Mesodermal cell (in vitro differentiated cells): ENCODE results near the gene PVALEF.

Source experiments
- H3K27ac ChIP-seq: 2 replicates; pipeline ENCODE4 v1.7.0; 2013; ENCODE audit warnings: mild to moderate bottlenecking, low read depth, low read length, moderate library complexity; ENCODE audit not compliant: severe bottlenecking
- H3K36me3 ChIP-seq: 2 replicates; pipeline ENCODE4 v1.7.1; 2013; ENCODE audit warnings: mild to moderate bottlenecking, low read length, moderate library complexity; ENCODE audit not compliant: control insufficient read depth, insufficient read depth
- H3K4me1 ChIP-seq: one replicate; pipeline ENCODE4 v1.7.1; 2013; ENCODE audit warnings: mild to moderate bottlenecking, low read length; ENCODE audit not compliant: insufficient read depth, control insufficient read depth, poor library complexity, severe bottlenecking
- H3K4me3 ChIP-seq: 2 replicates; pipeline ENCODE4 v1.7.0; 2013; ENCODE audit warnings: low read length, control low read depth, mild to moderate bottlenecking; ENCODE audit not compliant: insufficient read depth, poor library complexity, severe bottlenecking; ENCODE audit errors: extremely low read depth
- H3K9me3 ChIP-seq: 2 replicates; pipeline ENCODE4 v1.7.1; 2013; ENCODE audit warnings: mild to moderate bottlenecking, low read length, moderate library complexity; ENCODE audit not compliant: control insufficient read depth
- WGBS, 2 experiments: methylation state at CpG; one replicate each; pipeline ENCODE4 v1.1.5; 2013; ENCODE audit warnings: missing lambda C conversion rate in 2 of 2; ENCODE audit not compliant: insufficient coverage in 2 of 2; 5-methylcytosine and 5-hydroxymethylcytosine counted together

The PVALEF gene

DNA sequence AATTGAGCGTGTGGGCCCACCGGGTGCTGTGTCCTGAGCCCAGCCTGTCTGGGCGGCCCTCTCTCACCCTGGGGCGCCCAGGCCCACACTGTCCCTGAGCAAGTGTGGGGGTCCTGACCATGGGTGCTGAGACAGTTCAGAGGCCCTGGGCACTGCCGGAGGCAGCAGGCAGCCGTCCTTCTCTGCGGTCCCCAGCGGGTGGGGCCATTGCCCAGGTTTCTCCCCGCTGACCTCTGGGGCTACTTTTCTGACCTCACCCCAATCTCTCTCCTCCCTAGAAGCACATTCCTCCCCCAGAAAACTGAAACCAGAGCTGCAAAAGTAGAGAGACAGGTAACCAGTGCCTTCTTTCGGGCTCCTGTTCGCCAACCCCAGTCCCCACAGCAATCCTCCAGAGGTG is 36.0 kb upstream of the PVALEF start:
- 85 to 90% methylated on average over 11 of the region's 11 CpGs for WGBS, 2 experiments
- Histone ChIP-seq H3K36me3 (no peaks in the 10 kb centered on the region), H3K27ac (no peak overlapping the region), H3K9me3 (no peaks in the 10 kb centered on the region), H3K4me1 (peaks cover 3% of the 10 kb centered on the region), H3K4me3 (no peak overlapping the region)

DNA sequence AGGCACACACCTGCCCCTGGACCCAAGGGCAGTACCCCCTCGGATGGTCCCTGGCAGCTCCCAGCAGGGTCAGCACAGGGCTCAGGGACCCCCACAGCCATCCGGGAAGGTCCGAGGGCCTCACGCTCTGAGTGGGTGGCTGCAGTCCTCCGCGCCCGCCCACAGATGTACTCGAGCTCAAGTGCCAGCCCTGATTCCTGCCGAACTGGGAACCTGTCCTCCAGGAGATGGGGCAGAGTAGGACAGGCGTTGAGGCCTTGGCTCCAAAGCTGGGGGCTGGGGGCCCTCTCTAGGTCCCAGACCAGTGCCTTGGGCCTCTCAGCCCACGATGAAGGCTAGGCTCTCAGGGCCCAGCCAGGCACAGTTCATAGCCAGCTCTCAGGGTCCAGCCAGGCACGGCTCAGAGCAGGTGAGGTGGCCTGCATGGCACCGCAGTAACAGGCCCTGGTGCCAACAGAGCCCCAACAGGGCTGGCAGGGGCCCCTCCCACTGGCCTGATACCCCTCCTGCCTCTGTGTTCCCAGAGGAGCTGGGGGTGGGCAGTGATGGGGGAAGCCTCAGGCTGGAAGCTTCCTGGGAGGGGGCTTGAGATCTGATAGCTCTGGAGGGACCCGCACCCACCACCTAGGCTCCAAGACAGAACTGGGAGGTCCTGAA is 35.5 kb upstream of the PVALEF start:
- no peaks in the 10 kb centered on the region for H3K36me3 ChIP-seq
- H3K9me3 ChIP-seq: no peaks in the 10 kb centered on the region
- peaks cover 3% of the 10 kb centered on the region for H3K4me1 ChIP-seq
- H3K27ac ChIP-seq: no peak overlapping the region
- WGBS, 2 experiments: 83 to 89% methylated on average over 9 to 14 of the region's 14 CpGs
- no peak overlapping the region for H3K4me3 ChIP-seq

DNA sequence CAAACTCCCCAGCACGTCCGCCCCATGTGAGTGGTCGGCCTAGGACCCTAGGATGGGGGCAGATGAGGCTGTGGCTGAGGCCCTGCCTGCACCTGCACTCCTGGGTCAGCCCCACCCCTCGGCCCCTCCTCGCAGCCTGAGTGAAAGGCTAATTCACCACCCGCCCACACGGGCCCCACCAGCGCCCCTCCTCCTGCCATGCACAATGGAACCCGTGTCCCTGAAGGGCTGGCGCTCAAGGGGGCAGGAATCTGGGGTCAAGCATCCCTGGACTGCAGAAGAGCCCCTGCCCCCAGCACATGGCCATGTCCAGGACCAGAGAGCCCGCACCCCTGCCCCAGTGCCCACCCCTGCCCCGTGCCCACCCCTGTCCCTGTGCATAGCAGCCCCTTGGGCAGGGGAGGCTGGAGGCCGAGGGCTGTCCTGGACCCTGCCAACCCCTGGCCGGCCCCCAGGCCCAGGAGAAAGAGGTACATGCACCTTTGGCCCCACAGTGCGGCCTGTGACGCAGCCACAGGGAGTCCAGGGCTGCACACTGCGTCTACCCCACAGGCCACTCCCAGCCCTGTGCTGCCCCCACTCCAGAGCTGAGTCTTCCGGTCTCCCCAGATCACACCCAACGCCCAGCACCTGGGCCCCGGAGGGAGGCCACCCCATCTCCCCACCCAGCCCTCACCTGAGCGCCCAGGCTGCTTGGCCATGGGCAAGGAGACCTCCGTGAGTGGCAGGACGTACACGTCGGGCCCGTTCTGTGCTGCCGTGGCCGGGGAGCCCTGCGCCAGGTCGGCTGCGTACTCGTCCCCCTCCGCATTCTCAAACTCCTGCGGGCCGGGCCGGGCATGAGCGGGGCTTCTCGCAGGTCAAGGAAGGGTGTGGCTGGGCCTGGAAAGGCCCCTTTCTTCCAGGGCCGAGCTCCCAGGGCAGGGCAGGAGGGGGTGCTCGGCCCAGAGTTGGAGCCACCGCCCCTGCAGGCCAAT is 34.6 kb upstream of the PVALEF start:
- 90 to 93% methylated on average over 25 to 39 of the region's 41 CpGs for WGBS, 2 experiments
- Histone ChIP-seq H3K4me1 (peaks cover 3% of the 10 kb centered on the region), H3K27ac (no peak overlapping the region), H3K9me3 (no peaks in the 10 kb centered on the region), H3K36me3 (no peaks in the 10 kb centered on the region), H3K4me3 (no peak overlapping the region)

DNA sequence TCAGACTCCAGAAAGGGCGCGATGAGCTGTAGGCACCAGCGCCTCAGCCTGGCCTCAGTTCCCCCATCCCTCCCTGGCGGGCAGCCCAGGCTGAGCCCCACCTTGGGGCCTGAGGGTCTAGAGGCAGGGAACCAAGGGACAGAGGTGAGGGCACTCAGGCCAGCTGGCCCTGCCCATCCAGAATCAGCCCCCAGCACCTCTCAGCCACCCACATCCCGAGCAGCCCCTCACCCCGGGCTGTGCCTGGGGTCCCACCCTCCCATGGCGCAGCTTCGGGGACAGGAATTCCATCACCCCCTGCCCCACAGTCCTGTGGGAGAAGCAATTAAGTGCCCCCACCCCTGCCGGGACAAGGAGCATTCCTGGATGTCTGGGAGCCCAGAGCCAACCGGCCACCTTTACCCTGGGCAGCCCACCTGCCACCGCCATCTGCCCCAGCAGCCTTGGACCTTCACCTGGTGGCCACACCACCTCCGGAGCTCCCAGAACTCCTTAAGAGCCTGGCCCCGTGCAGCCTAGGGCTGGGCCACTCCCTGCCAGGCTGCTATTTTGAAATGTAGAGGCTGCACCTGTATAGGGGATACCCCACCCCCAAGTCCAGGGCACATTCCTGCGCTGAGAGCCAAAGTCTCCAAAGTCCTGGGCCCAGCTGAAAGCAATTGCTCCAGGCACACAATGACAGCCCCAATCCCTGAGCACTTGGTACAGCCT is 33.7 kb upstream of the PVALEF start:
- Histone ChIP-seq H3K36me3 (no peaks in the 10 kb centered on the region), H3K27ac (no peak overlapping the region), H3K4me1 (no peaks in the 10 kb centered on the region), H3K9me3 (no peaks in the 10 kb centered on the region), H3K4me3 (no peak overlapping the region)
- WGBS, 2 experiments: 89 to 91% methylated on average over 11 to 14 of the region's 14 CpGs

DNA sequence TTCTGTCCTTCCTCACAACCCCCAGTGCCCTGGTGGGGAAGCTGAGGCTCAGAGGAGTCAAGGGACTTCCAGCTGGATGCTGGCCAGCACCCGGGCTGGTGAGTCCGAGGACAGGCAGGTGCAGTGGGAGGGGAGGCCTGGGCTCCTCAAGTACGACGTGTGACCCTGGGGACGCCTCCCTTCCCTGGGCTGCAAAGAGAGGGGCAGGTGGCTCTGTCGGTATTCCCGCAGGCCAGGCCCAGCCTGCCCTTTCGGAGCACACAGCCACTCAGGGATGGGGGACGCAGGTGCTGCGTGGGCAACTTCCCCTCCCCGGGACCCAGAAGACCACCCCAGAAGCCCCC is 33.1 kb upstream of the PVALEF start:
- no peak overlapping the region for H3K27ac ChIP-seq
- 71 to 83% methylated on average over 9 to 10 of the region's 11 CpGs for WGBS, 2 experiments
- no peaks in the 10 kb centered on the region for H3K4me1 ChIP-seq
- H3K9me3 ChIP-seq: no peaks in the 10 kb centered on the region
- H3K4me3 ChIP-seq: no peak overlapping the region
- H3K36me3 ChIP-seq: no peaks in the 10 kb centered on the region

DNA sequence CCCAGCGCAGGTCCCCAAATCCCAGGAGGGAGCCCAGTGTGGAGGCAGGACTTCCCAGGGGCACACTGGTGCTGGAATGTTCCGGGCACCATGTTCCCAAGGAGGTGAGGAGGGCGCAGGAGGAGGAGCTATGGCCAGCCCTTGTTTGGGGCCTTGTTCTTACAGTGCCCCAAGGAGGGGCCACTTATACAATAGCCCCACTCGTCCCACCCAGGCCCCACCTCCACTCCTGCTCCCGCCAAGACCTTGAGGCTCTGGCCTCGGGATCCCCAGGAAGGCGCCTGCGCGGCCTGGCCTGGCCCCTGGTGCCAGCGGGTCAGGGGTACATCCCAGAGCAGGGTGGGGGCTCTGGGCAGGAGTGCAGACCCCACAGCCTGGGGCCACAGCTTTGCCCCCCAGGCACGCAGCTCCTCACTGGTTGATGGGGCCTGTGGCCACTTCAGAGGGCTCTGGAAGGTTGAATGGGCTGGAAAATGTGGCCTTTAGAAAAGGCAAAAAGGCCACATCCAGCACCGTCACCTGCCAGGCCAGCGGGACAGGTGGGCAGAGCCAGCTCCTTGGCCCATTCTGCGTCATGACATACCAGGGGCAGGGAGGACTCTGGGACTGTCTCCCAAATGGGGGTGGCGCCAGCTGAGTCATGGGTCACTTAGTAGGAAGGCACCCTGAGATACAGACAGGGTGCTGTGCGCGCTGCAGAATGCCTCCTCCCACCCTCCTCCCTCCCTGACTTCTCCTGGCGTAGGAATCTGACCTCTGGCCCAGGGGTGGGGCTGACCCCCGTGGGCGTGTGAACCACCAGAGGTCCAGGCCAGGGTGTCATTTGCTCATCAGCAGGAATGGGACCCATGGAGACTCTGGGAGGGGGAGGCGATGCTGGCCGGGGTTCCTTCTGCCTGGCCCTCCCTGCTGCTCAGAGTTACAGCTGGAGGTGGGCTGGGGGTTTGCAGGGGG is 32.3 kb upstream of the PVALEF start:
- Histone ChIP-seq H3K9me3 (no peaks in the 10 kb centered on the region), H3K27ac (no peak overlapping the region), H3K4me3 (no peak overlapping the region), H3K36me3 (no peaks in the 10 kb centered on the region), H3K4me1 (no peaks in the 10 kb centered on the region)
- 93% methylated on average over 14 to 19 of the region's 22 CpGs for WGBS, 2 experiments

DNA sequence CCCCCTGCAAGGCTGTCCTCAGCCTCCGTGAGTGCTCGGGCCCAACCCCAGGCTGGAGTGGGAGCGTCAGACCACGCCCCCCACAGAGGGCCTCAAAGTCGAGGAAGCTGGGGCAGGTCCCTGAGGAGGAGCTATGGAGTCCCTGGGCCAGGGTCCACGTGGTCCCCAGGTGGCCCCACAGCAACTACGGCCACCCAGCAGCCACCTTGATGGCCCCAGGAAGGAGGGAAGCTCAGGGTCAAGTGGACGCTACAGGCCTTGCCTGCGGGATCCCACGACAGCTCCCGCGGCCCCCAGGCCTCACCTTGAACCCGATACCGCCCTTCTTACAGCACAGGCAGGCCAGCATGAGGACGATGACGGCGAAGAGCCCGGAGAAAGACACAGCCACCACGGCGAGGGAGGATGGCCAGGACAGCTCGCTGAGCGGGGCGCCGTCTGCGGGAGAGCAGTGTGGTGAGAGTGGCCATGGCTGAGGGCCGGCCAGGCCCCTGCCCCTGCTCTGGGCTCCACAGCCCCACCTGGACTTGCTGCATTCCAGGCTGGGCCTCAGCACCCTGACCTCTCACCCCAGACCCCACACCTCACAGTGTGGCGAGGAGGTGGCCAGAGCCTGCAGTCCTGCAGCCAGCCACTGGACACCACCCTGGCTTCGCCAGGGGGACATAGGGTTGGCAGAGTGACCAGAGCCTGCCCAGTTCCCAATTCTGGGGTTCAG is 31.1 kb upstream of the PVALEF start:
- H3K4me1 ChIP-seq: no peaks in the 10 kb centered on the region
- H3K27ac ChIP-seq: no peak overlapping the region
- 87 to 89% methylated on average over 25 to 27 of the region's 28 CpGs for WGBS, 2 experiments
- H3K4me3 ChIP-seq: no peak overlapping the region
- H3K9me3 ChIP-seq: no peaks in the 10 kb centered on the region
- no peaks in the 10 kb centered on the region for H3K36me3 ChIP-seq

DNA sequence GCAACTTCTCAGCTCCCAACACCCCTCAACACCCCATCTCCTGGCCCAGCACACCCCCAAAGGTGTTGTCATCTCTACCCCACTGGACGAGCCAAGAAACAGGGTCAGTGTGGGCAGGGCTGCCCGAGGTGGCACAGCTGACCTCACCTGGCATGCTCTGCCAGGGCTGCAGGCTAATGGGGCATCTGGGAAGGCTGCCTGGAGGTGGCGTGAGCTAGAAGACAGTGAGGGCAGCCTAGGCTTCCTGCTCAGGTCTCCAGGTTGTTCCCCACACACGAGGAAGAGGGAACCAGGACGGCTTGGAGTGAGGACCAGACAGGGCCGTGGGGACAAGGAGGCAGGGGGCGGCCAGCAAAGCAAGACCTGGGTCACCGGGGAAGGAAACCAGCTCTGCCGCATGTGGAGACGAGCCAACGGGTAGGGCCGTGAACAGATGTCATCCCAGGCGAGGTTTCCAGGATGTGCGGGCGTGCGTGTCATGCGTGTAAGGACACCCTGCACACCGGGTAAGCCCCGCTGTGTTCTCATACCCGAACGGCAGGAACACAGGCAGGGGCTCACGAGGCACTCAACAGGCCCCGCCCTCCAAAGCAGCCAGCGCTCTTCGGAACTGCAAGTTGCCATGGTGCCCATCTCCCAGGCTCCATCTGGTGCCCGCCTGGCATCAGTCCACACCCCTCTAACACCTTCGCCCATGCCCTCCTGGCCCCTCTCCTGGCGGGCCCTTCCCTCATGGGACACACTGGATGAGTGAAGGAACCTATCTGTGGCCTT is 29.6 kb upstream of the PVALEF start:
- Histone ChIP-seq H3K9me3 (no peaks in the 10 kb centered on the region), H3K4me3 (no peak overlapping the region), H3K4me1 (no peaks in the 10 kb centered on the region), H3K27ac (no peak overlapping the region), H3K36me3 (no peaks in the 10 kb centered on the region)
- WGBS, 2 experiments: 89 to 93% methylated on average over 26 to 27 of the region's 28 CpGs

DNA sequence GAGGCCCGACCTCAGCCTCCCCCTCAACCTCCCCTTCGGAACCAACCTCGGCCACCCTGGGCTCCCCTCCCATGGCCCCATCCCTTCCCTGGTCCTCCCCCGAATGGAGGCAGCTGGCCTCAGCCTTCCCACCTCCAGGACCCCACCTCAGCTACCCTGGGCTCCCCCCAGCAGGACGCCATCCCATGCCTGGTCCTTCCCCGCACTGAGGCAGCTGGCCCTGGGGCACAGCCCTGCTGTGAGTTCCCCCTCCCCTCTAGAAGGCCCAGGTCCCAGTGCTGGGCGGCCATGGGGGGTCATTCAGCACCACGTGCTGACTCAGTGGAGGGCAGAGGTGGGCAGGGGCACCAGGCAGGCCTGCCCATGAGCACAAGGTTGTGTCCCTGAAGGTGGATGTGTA is 28.9 kb upstream of the PVALEF start:
- WGBS, 2 experiments: 75 to 77% methylated on average over 6 to 7 of the region's 8 CpGs
- H3K4me3 ChIP-seq: no peak overlapping the region
- H3K27ac ChIP-seq: no peak overlapping the region
- no peaks in the 10 kb centered on the region for H3K4me1 ChIP-seq
- H3K36me3 ChIP-seq: no peaks in the 10 kb centered on the region
- no peaks in the 10 kb centered on the region for H3K9me3 ChIP-seq
